Measurements from ENCODE around the gene WDR62.

The WDR62 gene

DNA sequence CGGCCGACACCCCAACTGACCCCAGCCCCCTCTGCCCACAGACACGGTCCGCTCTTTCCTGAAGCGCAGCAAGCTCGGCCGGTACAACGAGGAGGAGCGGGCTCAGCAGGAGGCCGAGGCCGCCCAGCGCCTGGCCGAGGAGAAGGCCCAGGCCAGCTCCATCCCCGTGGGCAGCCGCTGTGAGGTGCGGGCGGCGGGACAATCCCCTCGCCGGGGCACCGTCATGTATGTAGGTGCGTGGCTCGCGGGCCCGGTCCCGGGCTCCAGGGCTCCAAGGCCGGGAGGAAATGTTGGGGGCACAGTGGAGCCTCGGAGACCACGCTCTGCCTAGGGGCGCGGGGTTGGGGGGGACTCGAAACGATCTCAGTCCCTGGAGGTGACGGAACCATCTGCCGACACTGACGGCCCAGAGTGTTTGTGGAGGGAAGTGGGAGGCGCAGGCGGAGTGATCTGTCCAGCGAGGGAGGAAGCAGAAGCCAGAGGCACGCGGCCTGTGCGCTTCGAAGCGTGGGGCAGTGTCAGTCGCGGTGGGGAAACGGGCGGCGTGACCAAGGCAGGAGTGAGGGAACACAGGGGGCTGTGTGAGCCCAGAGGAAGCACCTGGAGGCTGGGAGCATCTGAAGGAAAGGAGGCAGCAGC is 66.9 kb downstream of the WDR62 start:
- Histone ChIP-seq H3K4me1 (ENCODE audit: control insufficient read depth, insufficient read depth, low read length) (peaks cover 17% of the 10 kb centered on the region), H3K27ac (ENCODE audit: extremely low read depth, low read depth, low read length) (no peak overlapping the region), H3K9me3 (ENCODE audit: control insufficient read depth, insufficient read depth, low read depth, low read length) (no peaks in the 10 kb centered on the region), H3K4me3 (ENCODE audit: low read depth, low read length) (no peak overlapping the region), H3K36me3 (ENCODE audit: control insufficient read depth in 2 of 2, insufficient read depth in 1 of 2, low read length in 2 of 2) (peaks cover 74 to 88% of the 10 kb centered on the region in 2 experiments)
- CTCF ChIA-PET, result no interaction called here
- peak; percentile 49; the same call in 1 of the 2 replicates for TF ChIP-seq ZNF394 (tag by site-specific recombination; IDR thresholded peaks at IDR 0.05; ENCODE audit: borderline replicate concordance)
- no peak for TF ChIP-seq ZNF155 (tag by site-specific recombination; IDR thresholded peaks at IDR 0.05)
- no peak for TF ChIP-seq ZFP69B (tag by site-specific recombination; IDR thresholded peaks at IDR 0.05)
- TF ChIP-seq EGR2 (tag by site-specific recombination; IDR thresholded peaks at IDR 0.05; ENCODE audit: low read depth), result peak; percentile 38; the same call in 1 of the 2 replicates
- peak; percentile 12; the same call in 1 of the 2 replicates for TF ChIP-seq ZFHX2 (tag by site-specific recombination; conservative IDR thresholded peaks at IDR 0.05)
- TF ChIP-seq ZNF292 (tag by site-specific recombination; IDR thresholded peaks at IDR 0.05; ENCODE audit: borderline replicate concordance, low read depth), result no peak
- TF ChIP-seq SP2 (tag by site-specific recombination; IDR thresholded peaks at IDR 0.05), result no peak
- POLR2A ChIA-PET, result no interaction called here

DNA sequence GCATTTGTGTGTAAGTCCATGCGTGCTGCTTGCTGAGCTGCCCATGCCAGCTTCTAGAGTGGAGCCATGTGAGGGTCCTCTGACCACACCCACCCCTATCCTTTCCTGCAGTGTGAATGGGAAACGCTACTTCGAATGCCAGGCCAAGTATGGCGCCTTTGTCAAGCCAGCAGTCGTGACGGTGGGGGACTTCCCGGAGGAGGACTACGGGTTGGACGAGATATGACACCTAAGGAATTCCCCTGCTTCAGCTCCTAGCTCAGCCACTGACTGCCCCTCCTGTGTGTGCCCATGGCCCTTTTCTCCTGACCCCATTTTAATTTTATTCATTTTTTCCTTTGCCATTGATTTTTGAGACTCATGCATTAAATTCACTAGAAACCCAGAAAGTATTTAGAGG is 70.9 kb downstream of the WDR62 start:
- ChIA-PET CTCF (interaction anchor here (0.7 to 11.2 kb wide), 6 partner anchors 12 to 279 kb away, joined by 3 to 289 read pairs (median 16); partner anchors contain the start of gene WDR62), POLR2A (interaction anchor here (0.9 to 6.3 kb wide), 4 partner anchors 11 to 71 kb away, joined by 3 to 96 read pairs (median 35); partner anchors contain the start of genes CAPNS1, POLR2I, TBCB and THAP8)
- Histone ChIP-seq H3K9me3 (ENCODE audit: control insufficient read depth, insufficient read depth, low read depth, low read length) (peaks cover 2% of the 10 kb centered on the region), H3K4me3 (ENCODE audit: low read depth, low read length) (no peak overlapping the region), H3K4me1 (ENCODE audit: control insufficient read depth, insufficient read depth, low read length) (peaks cover 11% of the 10 kb centered on the region), H3K36me3 (ENCODE audit: control insufficient read depth in 2 of 2, insufficient read depth in 1 of 2, low read length in 2 of 2) (peaks cover 47 to 62% of the 10 kb centered on the region in 2 experiments), H3K27ac (ENCODE audit: extremely low read depth, low read depth, low read length) (no peak overlapping the region)
- TF ChIP-seq ZNF664 (tag by site-specific recombination; IDR thresholded peaks at IDR 0.05) (no peak), ZNF10 (tag by site-specific recombination; IDR thresholded peaks at IDR 0.05) (no peak), ZNF394 (tag by site-specific recombination; IDR thresholded peaks at IDR 0.05; ENCODE audit: borderline replicate concordance) (no peak)
- TF ChIP-seq, protein P1, sequence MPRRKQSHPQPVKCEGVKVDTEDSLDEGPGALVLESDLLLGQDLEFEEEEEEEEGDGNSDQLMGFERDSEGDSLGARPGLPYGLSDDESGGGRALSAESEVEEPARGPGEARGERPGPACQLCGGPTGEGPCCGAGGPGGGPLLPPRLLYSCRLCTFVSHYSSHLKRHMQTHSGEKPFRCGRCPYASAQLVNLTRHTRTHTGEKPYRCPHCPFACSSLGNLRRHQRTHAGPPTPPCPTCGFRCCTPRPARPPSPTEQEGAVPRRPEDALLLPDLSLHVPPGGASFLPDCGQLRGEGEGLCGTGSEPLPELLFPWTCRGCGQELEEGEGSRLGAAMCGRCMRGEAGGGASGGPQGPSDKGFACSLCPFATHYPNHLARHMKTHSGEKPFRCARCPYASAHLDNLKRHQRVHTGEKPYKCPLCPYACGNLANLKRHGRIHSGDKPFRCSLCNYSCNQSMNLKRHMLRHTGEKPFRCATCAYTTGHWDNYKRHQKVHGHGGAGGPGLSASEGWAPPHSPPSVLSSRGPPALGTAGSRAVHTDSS (tag by site-specific recombination; IDR thresholded peaks at IDR 0.05), result no peak
- TF ChIP-seq, protein P2, sequence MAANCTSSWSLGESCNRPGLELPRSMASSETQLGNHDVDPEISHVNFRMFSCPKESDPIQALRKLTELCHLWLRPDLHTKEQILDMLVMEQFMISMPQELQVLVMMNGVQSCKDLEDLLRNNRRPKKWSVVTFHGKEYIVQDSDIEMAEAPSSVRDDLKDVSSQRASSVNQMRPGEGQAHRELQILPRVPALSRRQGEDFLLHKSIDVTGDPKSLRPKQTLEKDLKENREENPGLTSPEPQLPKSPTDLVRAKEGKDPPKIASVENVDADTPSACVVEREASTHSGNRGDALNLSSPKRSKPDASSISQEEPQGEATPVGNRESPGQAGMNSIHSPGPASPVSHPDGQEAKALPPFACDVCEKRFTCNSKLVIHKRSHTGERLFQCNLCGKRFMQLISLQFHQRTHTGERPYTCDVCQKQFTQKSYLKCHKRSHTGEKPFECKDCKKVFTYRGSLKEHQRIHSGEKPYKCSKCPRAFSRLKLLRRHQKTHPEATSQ (tag by site-specific recombination; IDR thresholded peaks at IDR 0.05), result no peak

DNA sequence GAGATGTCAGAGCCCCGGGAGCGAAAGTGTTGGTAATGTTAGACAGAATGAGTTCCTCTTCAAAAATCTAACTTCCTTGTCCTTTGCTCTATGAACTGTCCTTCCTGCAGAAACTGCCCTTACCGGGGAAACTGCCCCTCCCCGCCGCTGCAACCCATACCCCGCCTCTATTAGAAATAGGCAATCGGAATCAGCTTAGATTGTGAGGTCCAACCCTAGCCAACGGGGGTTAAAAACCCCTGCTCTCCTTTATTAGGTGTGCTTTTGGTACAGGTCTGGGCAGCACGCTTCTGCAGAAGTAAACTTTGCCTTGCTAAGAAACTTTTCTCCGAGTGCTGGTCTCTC is 73.7 kb downstream of the WDR62 start:
- CTCF ChIA-PET, result interaction anchor here (0.5 to 11.2 kb wide), 41 partner anchors 9 to 1834 kb away, joined by 3 to 289 read pairs (median 4); partner anchors contain the start of genes OVOL3, POLR2I, TBCB and ZNF146
- Histone ChIP-seq H3K27ac (ENCODE audit: extremely low read depth, low read depth, low read length) (peak overlapping the region; percentile 81), H3K4me3 (ENCODE audit: low read depth, low read length) (peak overlapping the region; percentile 34), H3K36me3 (ENCODE audit: control insufficient read depth in 2 of 2, insufficient read depth in 1 of 2, low read length in 2 of 2) (peaks cover 22 to 34% of the 10 kb centered on the region in 2 experiments), H3K4me1 (ENCODE audit: control insufficient read depth, insufficient read depth, low read length) (peaks cover 9% of the 10 kb centered on the region), H3K9me3 (ENCODE audit: control insufficient read depth, insufficient read depth, low read depth, low read length) (peaks cover 2% of the 10 kb centered on the region)
- POLR2A ChIA-PET, result interaction anchor here (0.6 to 6.3 kb wide), 35 partner anchors 8 to 1651 kb away, joined by 3 to 96 read pairs (median 6); partner anchors contain the start of genes ALKBH6, CAPNS1, COX6B1 and LIN37
- TF ChIP-seq ZBTB20 (tag by site-specific recombination; IDR thresholded peaks at IDR 0.05) (peak; percentile 82), ZNF280C (tag by site-specific recombination; IDR thresholded peaks at IDR 0.05) (no peak), ZNF623 (tag by site-specific recombination; IDR thresholded peaks at IDR 0.05) (peak; percentile 11; the same call in 1 of the 2 replicates), PRDM4 (tag by site-specific recombination; IDR thresholded peaks at IDR 0.05) (peak; percentile 95), ZNF449 (tag by site-specific recombination; IDR thresholded peaks at IDR 0.05) (no peak), ZNF10 (tag by site-specific recombination; IDR thresholded peaks at IDR 0.05) (no peak), PBX3 (CRISPR knock-in tag; IDR thresholded peaks at IDR 0.05) (no peak)

All from HEK293 (cell line).